Measurements from ENCODE around the gene EREG. TPM values are rescaled to one million over a fixed set of nuclear protein-coding genes. Genes with fewer than 3 reads are reported as not detected.

Gene EREG
- total RNA-seq (2013; cell fraction: nucleolus; rRNA removed), result not detected in 2 replicates
- total RNA-seq (2014; rRNA removed) (not detected in 2 replicates), total RNA-seq (2014; rRNA removed; fragmentation: Illumina TruSeq; extraction: Trizol) (not detected in 2 replicates), total RNA-seq (2021) (0.05 TPM in 1 of 2 replicates, not detected in the other), polyA plus RNA-seq (2011; rRNA removed) (not detected in 2 replicates), polyA plus RNA-seq (2014; fragmentation: Illumina TruSeq; extraction: Trizol) (not detected in 2 replicates), polyA plus RNA-seq (2014; fragmentation: Nextera tagmentation; extraction: Ambion mirVana) (not detected), polyA plus RNA-seq (2014; rRNA removed) (not detected in 2 replicates), polyA plus RNA-seq (2016; fragmentation: Nextera tagmentation; extraction: Ambion mirVana) (not detected), polyA minus RNA-seq (2011; rRNA and poly(A)+ RNA removed) (not detected in 2 replicates), Bru-seq, nascent RNA (percentile 41 among the genes with signal in this experiment), BruChase-seq, experiment 1, labeled RNA remaining after a 6-hour chase (percentile 33 among the genes with signal in this experiment), BruChase-seq, experiment 2, labeled RNA remaining after a 2-hour chase (percentile 42 among the genes with signal in this experiment)
- polyA plus RNA-seq (2011; ENCODE audit: low read depth), result not detected
- not detected in 2 replicates for polyA plus RNA-seq (2011; cell fraction: cytosol; rRNA removed)
- polyA plus RNA-seq (2011; cell fraction: nucleus; rRNA removed), result not detected in 2 replicates
- polyA plus RNA-seq (2012), result 0.03 and 0.06 TPM in 2 replicates
- not detected in 2 replicates for polyA minus RNA-seq (2011; cell fraction: cytosol; rRNA and poly(A)+ RNA removed)
- not detected in 2 replicates for polyA minus RNA-seq (2011; cell fraction: nucleus; rRNA and poly(A)+ RNA removed)
- long read RNA-seq, experiment 1, result 0 reads
- long read RNA-seq, experiment 2, partial matches to known transcripts, result 0 of 2 reads
- long read RNA-seq, experiment 2, other reads (novel, unspliced or antisense), result 2 of 2 reads

DNA sequence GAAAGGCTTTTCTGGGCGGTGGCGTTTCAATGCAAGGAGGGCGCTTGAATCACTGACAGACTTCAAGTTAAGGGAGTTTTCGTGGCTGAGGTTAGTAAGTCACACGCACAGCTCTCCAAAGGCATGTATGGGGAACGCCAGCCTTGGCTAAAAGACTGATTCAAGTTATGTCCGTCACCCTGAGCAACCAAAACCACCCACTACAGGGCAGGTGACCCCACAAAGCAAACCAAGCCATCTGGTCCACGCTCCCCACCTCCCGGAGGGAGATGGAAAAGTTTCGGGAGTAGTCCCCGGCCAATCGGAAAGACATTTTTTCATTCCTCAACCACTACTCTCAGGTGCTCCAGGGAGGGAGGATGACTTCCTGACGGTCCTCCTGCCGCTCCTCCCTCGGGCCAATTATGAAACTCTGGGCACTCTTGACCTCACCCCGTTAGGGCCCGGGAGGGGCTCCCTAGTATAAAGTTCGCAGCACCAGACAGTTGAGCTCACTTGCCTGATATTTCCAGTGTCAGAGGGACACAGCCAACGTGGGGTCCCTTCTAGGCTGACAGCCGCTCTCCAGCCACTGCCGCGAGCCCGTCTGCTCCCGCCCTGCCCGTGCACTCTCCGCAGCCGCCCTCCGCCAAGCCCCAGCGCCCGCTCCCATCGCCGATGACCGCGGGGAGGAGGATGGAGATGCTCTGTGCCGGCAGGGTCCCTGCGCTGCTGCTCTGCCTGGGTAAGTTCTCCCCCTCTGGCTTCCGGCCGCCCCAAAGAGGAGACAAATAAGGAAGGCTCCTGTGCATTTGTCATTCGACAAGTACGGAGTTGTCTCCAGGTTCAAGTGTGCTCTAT, at the start of gene EREG:
Gene EREG (plus strand): TSS at position 494 of the 840 bp plus-strand sequence. CDS start 164 bp downstream, at position 658.
- H3K27ac ChIP-seq (ENCODE audit: control insufficient read depth, insufficient read depth), result no peak within 1 kb of the TSS
- H3K4me2 ChIP-seq (ENCODE audit: control insufficient read depth, insufficient read depth), result peak within 1 kb of the TSS; percentile 15; the same call in 1 of the 2 replicates
- DNase-seq (ENCODE audit: low read depth, low spot score) (no peak), ATAC-seq (peak; percentile 73), FAIRE-seq (no peak)
- ChIA-PET SMC1A (ENCODE audit: uncharacterized antibody, unreplicated experiment) (interaction anchor here (0.6 kb wide), 1 partner anchor 509 kb away, joined by 3 read pairs; no protein-coding TSS in a partner anchor), CTCF (interaction anchor here (1.0 kb wide), 1 partner anchor 260 kb away, joined by 3 read pairs; no protein-coding TSS in a partner anchor), POLR2A (no interaction called here), RAD21 (ENCODE audit: unreplicated experiment) (interaction anchor here (1.0 kb wide), 1 partner anchor 45 kb away, joined by 3 read pairs; no protein-coding TSS in a partner anchor)
- in situ Hi-C loops (cut with MboI), result no loop called here
- no peaks in the 10 kb centered on the region for H3K79me2 ChIP-seq (ENCODE audit: control insufficient read depth, insufficient read depth, low read length)
- intact Hi-C loops (cut with micrococcal nuclease; ENCODE audit: unreplicated experiment), result no loop called here
- H3K27me3 ChIP-seq (replicated peaks in 1 of 2; ENCODE audit: control insufficient read depth in 2 of 2, insufficient read depth in 2 of 2, low read length in 1 of 2), result peaks cover 2 to 10% of the 10 kb centered on the region in 2 experiments; a peak in 3 of 4 replicates
- no peak within 1 kb of the TSS for H2AFZ ChIP-seq (ENCODE audit: control insufficient read depth, low read depth, low read length)
- H4K20me1 ChIP-seq (ENCODE audit: control insufficient read depth, insufficient read depth), result no peaks in the 10 kb centered on the region
- no peaks in the 10 kb centered on the region; the same call in 1 of the 2 replicates for H3K4me1 ChIP-seq (ENCODE audit: control insufficient read depth, insufficient read depth, low read length)
- no peaks in the 10 kb centered on the region for H3K36me3 ChIP-seq (ENCODE audit: control insufficient read depth in 2 of 2, insufficient read depth in 2 of 2, low read length in 1 of 2)
- no peak within 1 kb of the TSS for H3K4me3 ChIP-seq
- H3K9me3 ChIP-seq (replicated peaks; ENCODE audit: control insufficient read depth, insufficient read depth, low read length), result no peaks in the 10 kb centered on the region
- WGBS (ENCODE audit: insufficient coverage, insufficient replicate concordance, low lambda C conversion rate, missing lambda C conversion rate), result 18% methylated on average over 31 of the region's 40 CpGs
- no peak within 1 kb of the TSS for H3K9ac ChIP-seq (ENCODE audit: control insufficient read depth, insufficient read depth, low read length)
- BruUV-seq (replicated peaks), result no TSS peak
- TF ChIP-seq HDGF (IDR thresholded peaks at IDR 0.05), result no peak
- TF ChIP-seq NR2C2 (IDR thresholded peaks at IDR 0.05; ENCODE audit: borderline replicate concordance, control insufficient read depth, insufficient read length, low read depth), result no peak
- no peak for TF ChIP-seq EZH2 (IDR thresholded peaks at IDR 0.05; ENCODE audit: borderline replicate concordance, control insufficient read depth, low read depth, low read length)
- TF ChIP-seq IKZF1 (conservative IDR thresholded peaks at IDR 0.05), result peak; percentile 39; the same call in 1 of the 2 replicates
- TF ChIP-seq, protein P1, sequence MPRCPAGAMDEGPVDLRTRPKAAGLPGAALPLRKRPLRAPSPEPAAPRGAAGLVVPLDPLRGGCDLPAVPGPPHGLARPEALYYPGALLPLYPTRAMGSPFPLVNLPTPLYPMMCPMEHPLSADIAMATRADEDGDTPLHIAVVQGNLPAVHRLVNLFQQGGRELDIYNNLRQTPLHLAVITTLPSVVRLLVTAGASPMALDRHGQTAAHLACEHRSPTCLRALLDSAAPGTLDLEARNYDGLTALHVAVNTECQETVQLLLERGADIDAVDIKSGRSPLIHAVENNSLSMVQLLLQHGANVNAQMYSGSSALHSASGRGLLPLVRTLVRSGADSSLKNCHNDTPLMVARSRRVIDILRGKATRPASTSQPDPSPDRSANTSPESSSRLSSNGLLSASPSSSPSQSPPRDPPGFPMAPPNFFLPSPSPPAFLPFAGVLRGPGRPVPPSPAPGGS (IDR thresholded peaks at IDR 0.05; ENCODE audit: borderline replicate concordance, insufficient read depth, low read depth, low read length, poor library complexity, severe bottlenecking), result no peak
- no peak for TF ChIP-seq SUZ12 (IDR thresholded peaks at IDR 0.05; ENCODE audit: unreplicated experiment)
- TF ChIP-seq BRCA1 (IDR thresholded peaks at IDR 0.05; ENCODE audit: low read depth, low read length), result no peak
- TF ChIP-seq, protein P2, sequence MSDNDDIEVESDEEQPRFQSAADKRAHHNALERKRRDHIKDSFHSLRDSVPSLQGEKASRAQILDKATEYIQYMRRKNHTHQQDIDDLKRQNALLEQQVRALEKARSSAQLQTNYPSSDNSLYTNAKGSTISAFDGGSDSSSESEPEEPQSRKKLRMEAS (IDR thresholded peaks at IDR 0.05; ENCODE audit: low read depth, low read length), result no peak
- no peak for TF ChIP-seq CHD4 (IDR thresholded peaks at IDR 0.05)
- TF ChIP-seq SREBF2 (IDR thresholded peaks at IDR 0.05; ENCODE audit: low read length), result no peak
- peak; percentile 22; the same call in 1 of the 2 replicates for TF ChIP-seq NR2F1 (conservative IDR thresholded peaks at IDR 0.05)
- TF ChIP-seq NFXL1 (IDR thresholded peaks at IDR 0.05; ENCODE audit: borderline replicate concordance), result peak; percentile 78; the same call in 1 of the 2 replicates
- TF ChIP-seq WRNIP1 (IDR thresholded peaks at IDR 0.05; ENCODE audit: borderline replicate concordance, low read depth, low read length), result no peak
- no peak for TF ChIP-seq CEBPB (IDR thresholded peaks at IDR 0.05; ENCODE audit: borderline replicate concordance in 1 of 2, low read depth in 2 of 2, low read length in 2 of 2)
- no peak for TF ChIP-seq SMARCA5 (IDR thresholded peaks at IDR 0.05)
- no peak for TF ChIP-seq POU2F2 (IDR thresholded peaks at IDR 0.05; ENCODE audit: borderline replicate concordance, low read depth, low read length)

All from GM12878 (cell line).